ENCODE data around the gene NSF. TPM values are rescaled to one million over a fixed set of nuclear protein-coding genes. Genes with fewer than 3 reads are reported as not detected.

The NSF gene
- total RNA-seq, 1 donor from 2014 or later = 13.0 TPM

GRCh38 chr17:46773676-46774075 lies 183.2 kb downstream of the NSF start:
- Histone ChIP-seq H3K4me3 (no peak overlapping the region), H3K27ac (no peak overlapping the region), H3K9me3 (no peaks in the 10 kb centered on the region), H3K36me3 (no peaks in the 10 kb centered on the region), H3K27me3 (no peaks in the 10 kb centered on the region), H3K4me1 (peaks cover 2 to 15% of the 10 kb centered on the region in 2 donors)
- DNase-seq (ENCODE audit: low spot score in 2 of 2) = no peak
- intact Hi-C loops (cut with DNase I) = no loop called here
- TF ChIP-seq CTCF (IDR thresholded peaks at IDR 0.05) = no peak

GRCh38 chr17:46774108-46774737 lies 183.8 kb downstream of the NSF start:
- DNase-seq (ENCODE audit: low spot score in 2 of 2) = no peak
- no peak for TF ChIP-seq CTCF (IDR thresholded peaks at IDR 0.05)
- Histone ChIP-seq H3K36me3 (no peaks in the 10 kb centered on the region), H3K27me3 (no peaks in the 10 kb centered on the region), H3K27ac (no peak overlapping the region), H3K4me3 (no peak overlapping the region), H3K9me3 (no peaks in the 10 kb centered on the region), H3K4me1 (peaks cover 2 to 15% of the 10 kb centered on the region in 2 donors)
- intact Hi-C loops (cut with DNase I) = no loop called here

GRCh38 chr17:46776298-46777005 lies 186.0 kb downstream of the NSF start:
- Histone ChIP-seq H3K27ac (no peak overlapping the region), H3K36me3 (no peaks in the 10 kb centered on the region), H3K27me3 (no peaks in the 10 kb centered on the region), H3K4me3 (no peak overlapping the region), H3K9me3 (no peaks in the 10 kb centered on the region), H3K4me1 (peaks cover 0 to 5% of the 10 kb centered on the region in 2 donors)
- no peak for DNase-seq (ENCODE audit: low spot score in 2 of 2)
- TF ChIP-seq CTCF (IDR thresholded peaks at IDR 0.05) = no peak
- intact Hi-C loops (cut with DNase I) = no loop called here

GRCh38 chr17:46777943-46778915 lies 187.8 kb downstream of the NSF start:
- no peak overlapping the region for H3K27ac ChIP-seq
- TF ChIP-seq CTCF (IDR thresholded peaks at IDR 0.05) = no peak
- H3K9me3 ChIP-seq = no peaks in the 10 kb centered on the region
- no peak overlapping the region for H3K4me3 ChIP-seq
- H3K36me3 ChIP-seq = no peaks in the 10 kb centered on the region
- H3K27me3 ChIP-seq = no peaks in the 10 kb centered on the region
- DNase-seq (ENCODE audit: low spot score in 2 of 2) = no peak
- H3K4me1 ChIP-seq = no peaks in the 10 kb centered on the region
- intact Hi-C loops (cut with DNase I) = no loop called here

- DNase-seq (ENCODE audit: low spot score in 2 of 2) = no peak
- TF ChIP-seq CTCF (IDR thresholded peaks at IDR 0.05) = no peak
- no peaks in the 10 kb centered on the region for H3K27me3 ChIP-seq
- H3K36me3 ChIP-seq = no peaks in the 10 kb centered on the region
- no peaks in the 10 kb centered on the region for H3K9me3 ChIP-seq
- intact Hi-C loops (cut with DNase I) = no loop called here
- H3K4me3 ChIP-seq = no peak overlapping the region
- no peak overlapping the region for H3K27ac ChIP-seq
- H3K4me1 ChIP-seq = no peaks in the 10 kb centered on the region
Measured at GRCh38 chr17:46780003-46780373, 189.5 kb downstream of the NSF start.

All from ascending aorta (tissue), 2 donors.